ENCODE data around the gene TP53BP1. TPM values are rescaled to one million over a fixed set of nuclear protein-coding genes. Genes with fewer than 3 reads are reported as not detected.

Gene TP53BP1
- total RNA-seq, 1 experiment from 2014 or later: 54.1 TPM

- Histone ChIP-seq H3K4me2 (ENCODE audit: low read length) (no peak overlapping the region), H3K36me3 (ENCODE audit: control insufficient read depth in 1 of 2, insufficient read depth in 2 of 2, low read length in 2 of 2) (peaks cover 66 to 81% of the 10 kb centered on the region in 2 experiments), H3K4me3 (replicated peaks in 1 of 2; ENCODE audit: low read depth in 1 of 2, low read length in 2 of 2) (no peak overlapping the region), H2AFZ (ENCODE audit: low read depth, low read length, poor library complexity, severe bottlenecking) (no peak overlapping the region), H3K9me2 (ENCODE audit: insufficient read depth) (no peaks in the 10 kb centered on the region), H3K79me2 (ENCODE audit: insufficient read depth, low read length) (no peaks in the 10 kb centered on the region), H3K27ac (ENCODE audit: low read depth, low read length) (no peak overlapping the region), H3K9me3 (ENCODE audit: control insufficient read depth in 1 of 2, insufficient read depth in 1 of 2, low read depth in 1 of 2, low read length in 2 of 2) (no peaks in the 10 kb centered on the region), H4K20me1 (ENCODE audit: insufficient read depth) (no peaks in the 10 kb centered on the region), H3K9ac (ENCODE audit: low read length) (no peak overlapping the region), H3K4me1 (ENCODE audit: control insufficient read depth in 1 of 2, insufficient read depth in 2 of 2, low read length in 2 of 2) (no peaks in the 10 kb centered on the region), H3K27me3 (ENCODE audit: insufficient read depth, low read length) (no peaks in the 10 kb centered on the region)
- TF ChIP-seq SIN3A (IDR thresholded peaks at IDR 0.05; ENCODE audit: low read depth) (no peak), MAX (IDR thresholded peaks at IDR 0.05) (no peak)
- intact Hi-C loops (cut with micrococcal nuclease): no loop called here
- ChIA-PET POLR2A (no interaction called here), RAD21 (ENCODE audit: low non-redundant PET in 1 of 2, low total read pairs in 2 of 2, uncharacterized antibody in 2 of 2, unreplicated experiment in 2 of 2) (no interaction called here), CTCF (interaction anchor here (1.2 kb wide), 1 partner anchor 28 kb away, joined by 3 read pairs; no protein-coding TSS in a partner anchor)
- DNase-seq (ENCODE audit: low read depth, low spot score): no peak
- no TSS peak for BruUV-seq (replicated peaks)
- ATAC-seq: no peak
Measured at GRCh38 chr15:43403616-43404015, 89.3 kb downstream of the TP53BP1 start.

- CTCF ChIA-PET: no interaction called here
- intact Hi-C loops (cut with micrococcal nuclease): no loop called here
- TF ChIP-seq ZFX (IDR thresholded peaks at IDR 0.05): no peak
- TF ChIP-seq JUND (IDR thresholded peaks at IDR 0.05): no peak
- no peak for TF ChIP-seq EZH2phosphoT487 (IDR thresholded peaks at IDR 0.05; ENCODE audit: borderline replicate concordance)
- no peak for TF ChIP-seq POLR2AphosphoS5 (IDR thresholded peaks at IDR 0.05; ENCODE audit: low read depth, low read length)
- TF ChIP-seq ZNF274 (IDR thresholded peaks at IDR 0.05; ENCODE audit: low read depth, low read length): no peak
- no peak for TF ChIP-seq RAD21 (IDR thresholded peaks at IDR 0.05; ENCODE audit: low read depth)
- TF ChIP-seq CTCF (IDR thresholded peaks at IDR 0.05 in 2 of 3, conservative IDR thresholded peaks at IDR 0.05 in 1 of 3; ENCODE audit: borderline replicate concordance in 1 of 3, insufficient read depth in 1 of 3, low read depth in 2 of 3, low read length in 2 of 3): no peak
- no peak for TF ChIP-seq CEBPB (IDR thresholded peaks at IDR 0.05; ENCODE audit: low read depth)
- no peak for TF ChIP-seq EGR1 (IDR thresholded peaks at IDR 0.05; ENCODE audit: low read depth)
- TF ChIP-seq REST (IDR thresholded peaks at IDR 0.05; ENCODE audit: low read depth): no peak
- no peak for TF ChIP-seq YY1 (IDR thresholded peaks at IDR 0.05; ENCODE audit: extremely low read depth, insufficient replicate concordance, low read depth, low read length)
- no peak for TF ChIP-seq POLR2A (IDR thresholded peaks at IDR 0.05; ENCODE audit: borderline replicate concordance, extremely low read depth, insufficient read depth, insufficient read length)
Measured at GRCh38 chr15:43402255-43402654, 90.7 kb downstream of the TP53BP1 start.

More at GRCh38 chr15:43402255-43402654, 90.7 kb downstream of the TP53BP1 start:
- no peak overlapping the region for H3K4me3 ChIP-seq (replicated peaks in 1 of 2; ENCODE audit: low read depth in 1 of 2, low read length in 2 of 2)
- ATAC-seq (no peak), DNase-seq (ENCODE audit: low read depth, low spot score) (no peak)
- no peaks in the 10 kb centered on the region for H3K4me1 ChIP-seq (ENCODE audit: control insufficient read depth in 1 of 2, insufficient read depth in 2 of 2, low read length in 2 of 2)
- no peak overlapping the region for H2AFZ ChIP-seq (ENCODE audit: low read depth, low read length, poor library complexity, severe bottlenecking)
- no peaks in the 10 kb centered on the region for H4K20me1 ChIP-seq (ENCODE audit: insufficient read depth)
- no peak overlapping the region for H3K4me2 ChIP-seq (ENCODE audit: low read length)
- ChIA-PET POLR2A (no interaction called here), RAD21 (ENCODE audit: low non-redundant PET in 1 of 2, low total read pairs in 2 of 2, uncharacterized antibody in 2 of 2, unreplicated experiment in 2 of 2) (no interaction called here)
- no peaks in the 10 kb centered on the region for H3K27me3 ChIP-seq (ENCODE audit: insufficient read depth, low read length)
- peaks cover 64 to 75% of the 10 kb centered on the region in 2 experiments for H3K36me3 ChIP-seq (ENCODE audit: control insufficient read depth in 1 of 2, insufficient read depth in 2 of 2, low read length in 2 of 2)
- no peaks in the 10 kb centered on the region for H3K9me3 ChIP-seq (ENCODE audit: control insufficient read depth in 1 of 2, insufficient read depth in 1 of 2, low read depth in 1 of 2, low read length in 2 of 2)
- H3K27ac ChIP-seq (ENCODE audit: low read depth, low read length): no peak overlapping the region
- no peaks in the 10 kb centered on the region for H3K9me2 ChIP-seq (ENCODE audit: insufficient read depth)
- no TSS peak for BruUV-seq (replicated peaks)
- no peak overlapping the region for H3K9ac ChIP-seq (ENCODE audit: low read length)
- no peaks in the 10 kb centered on the region for H3K79me2 ChIP-seq (ENCODE audit: insufficient read depth, low read length)

All from HCT116 (cell line).